ENCODE measurements around the gene EIF1AX. TPM values are rescaled to one million over a fixed set of nuclear protein-coding genes. Genes with fewer than 3 reads are reported as not detected.
"Not testable (repeated sequence)": the region's sequence is repeated elsewhere in the genome, so short reads cannot be mapped to it uniquely, and the experiment has no call there.

EIF1AX gene
- total RNA-seq, 1 donor = 112 TPM

DNA sequence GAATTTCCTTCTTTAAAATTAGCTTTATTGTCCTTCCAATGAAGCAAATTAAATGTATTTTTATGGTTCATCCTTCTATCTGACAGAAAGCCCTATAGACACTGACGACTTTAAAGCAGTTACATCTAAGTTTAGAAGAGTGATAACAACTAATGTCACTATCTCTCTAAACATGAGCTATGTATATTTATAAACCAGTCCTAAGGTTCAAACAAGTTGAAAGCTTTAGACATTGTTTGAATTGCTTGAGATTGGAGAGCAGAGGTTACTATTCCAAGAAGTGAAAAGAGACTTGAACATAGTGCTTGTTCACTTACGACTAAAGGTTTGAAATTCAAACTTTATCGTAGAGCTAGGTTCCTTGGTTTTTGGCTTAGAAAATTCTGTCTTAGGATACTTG, 30.2 kb upstream of the EIF1AX start:
- TF ChIP-seq, protein P1, sequence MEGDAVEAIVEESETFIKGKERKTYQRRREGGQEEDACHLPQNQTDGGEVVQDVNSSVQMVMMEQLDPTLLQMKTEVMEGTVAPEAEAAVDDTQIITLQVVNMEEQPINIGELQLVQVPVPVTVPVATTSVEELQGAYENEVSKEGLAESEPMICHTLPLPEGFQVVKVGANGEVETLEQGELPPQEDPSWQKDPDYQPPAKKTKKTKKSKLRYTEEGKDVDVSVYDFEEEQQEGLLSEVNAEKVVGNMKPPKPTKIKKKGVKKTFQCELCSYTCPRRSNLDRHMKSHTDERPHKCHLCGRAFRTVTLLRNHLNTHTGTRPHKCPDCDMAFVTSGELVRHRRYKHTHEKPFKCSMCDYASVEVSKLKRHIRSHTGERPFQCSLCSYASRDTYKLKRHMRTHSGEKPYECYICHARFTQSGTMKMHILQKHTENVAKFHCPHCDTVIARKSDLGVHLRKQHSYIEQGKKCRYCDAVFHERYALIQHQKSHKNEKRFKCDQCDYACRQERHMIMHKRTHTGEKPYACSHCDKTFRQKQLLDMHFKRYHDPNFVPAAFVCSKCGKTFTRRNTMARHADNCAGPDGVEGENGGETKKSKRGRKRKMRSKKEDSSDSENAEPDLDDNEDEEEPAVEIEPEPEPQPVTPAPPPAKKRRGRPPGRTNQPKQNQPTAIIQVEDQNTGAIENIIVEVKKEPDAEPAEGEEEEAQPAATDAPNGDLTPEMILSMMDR (IDR thresholded peaks at IDR 0.05; ENCODE audit: insufficient read depth, low read length) = no peak
- no peak for DNase-seq (ENCODE audit: low read depth)
- no peak overlapping the region for H3K4me3 ChIP-seq (ENCODE audit: low read depth, low read length)

DNA sequence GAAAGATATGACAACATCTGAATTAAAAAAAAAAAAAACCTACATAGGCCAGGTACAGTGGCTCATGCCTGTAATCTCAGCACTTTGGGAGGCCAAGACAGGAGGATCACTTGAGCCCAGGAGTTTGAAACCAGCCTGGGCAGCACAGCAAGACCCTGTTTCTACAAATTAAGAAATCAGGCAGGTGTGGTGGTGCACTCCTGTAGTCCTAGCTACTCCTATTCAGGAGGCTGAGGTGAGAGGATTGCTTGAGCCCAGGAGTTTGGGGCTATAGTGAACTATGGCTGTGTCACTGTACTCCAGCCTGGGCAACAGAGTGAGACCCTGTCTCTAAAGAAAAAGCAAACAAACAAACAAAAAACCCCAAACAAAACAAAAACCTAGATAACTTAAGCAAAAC, 20.9 kb upstream of the EIF1AX start:
- H3K4me3 ChIP-seq (ENCODE audit: low read depth, low read length) = not testable (repeated sequence)

DNA sequence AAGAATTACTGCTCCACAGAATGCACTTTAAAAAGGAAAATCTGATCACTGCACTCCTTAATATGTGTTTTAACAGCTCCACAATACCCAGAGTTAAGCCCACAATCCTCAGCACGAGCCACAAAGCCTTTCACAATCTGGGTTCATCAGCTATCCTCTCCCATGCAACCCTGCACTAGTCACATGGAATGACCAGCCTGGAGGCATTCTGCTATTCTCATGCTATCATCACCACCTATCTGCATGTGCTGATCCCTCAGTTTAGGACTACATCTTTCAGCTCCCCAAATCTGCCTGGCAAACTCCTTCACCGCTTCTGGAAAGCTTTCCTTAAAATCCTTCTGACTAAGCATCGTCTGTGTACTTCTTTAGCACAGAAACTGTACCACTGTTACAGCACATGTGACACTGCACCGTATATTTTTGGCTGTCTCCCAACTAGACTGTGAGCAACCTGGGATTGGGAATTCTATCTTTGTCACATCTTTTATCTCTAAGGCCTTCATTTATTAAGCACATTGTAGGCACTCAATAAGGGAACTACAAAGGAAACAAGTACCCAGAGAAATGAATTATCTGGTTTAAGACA, 18.3 kb upstream of the EIF1AX start:
- no peak overlapping the region for H3K4me3 ChIP-seq (ENCODE audit: low read depth, low read length)
- no peak for DNase-seq (ENCODE audit: low read depth)
- TF ChIP-seq, protein P1 (IDR thresholded peaks at IDR 0.05; ENCODE audit: insufficient read depth, low read length) = no peak

More for the DNA sequence above, 20.9 kb upstream of the EIF1AX start:
- DNase-seq (ENCODE audit: low read depth) = not testable (repeated sequence)

DNA sequence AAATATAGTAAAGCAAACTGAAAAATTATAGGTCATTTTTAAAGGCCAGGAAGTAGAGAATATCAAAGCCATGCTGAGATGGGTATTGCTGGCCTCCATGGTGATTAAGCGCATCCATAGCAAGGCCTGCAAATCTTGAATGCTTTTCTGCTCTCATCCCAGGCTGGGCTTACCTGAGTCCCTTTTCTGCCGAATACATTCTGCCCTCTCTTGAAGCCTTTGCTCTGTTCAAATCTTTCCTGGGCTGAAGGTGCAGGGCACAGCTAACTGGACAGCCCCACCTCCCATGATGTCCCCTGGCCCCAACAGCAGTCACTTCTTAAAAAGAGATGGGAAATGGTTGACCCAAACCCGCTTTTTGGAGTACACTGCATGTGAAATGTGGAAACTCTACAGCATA, 10.1 kb upstream of the EIF1AX start:
- DNase-seq (ENCODE audit: low read depth) = no peak
- no peak overlapping the region for H3K4me3 ChIP-seq (ENCODE audit: low read depth, low read length)
- TF ChIP-seq, protein P1 (IDR thresholded peaks at IDR 0.05; ENCODE audit: insufficient read depth, low read length) = no peak

DNA sequence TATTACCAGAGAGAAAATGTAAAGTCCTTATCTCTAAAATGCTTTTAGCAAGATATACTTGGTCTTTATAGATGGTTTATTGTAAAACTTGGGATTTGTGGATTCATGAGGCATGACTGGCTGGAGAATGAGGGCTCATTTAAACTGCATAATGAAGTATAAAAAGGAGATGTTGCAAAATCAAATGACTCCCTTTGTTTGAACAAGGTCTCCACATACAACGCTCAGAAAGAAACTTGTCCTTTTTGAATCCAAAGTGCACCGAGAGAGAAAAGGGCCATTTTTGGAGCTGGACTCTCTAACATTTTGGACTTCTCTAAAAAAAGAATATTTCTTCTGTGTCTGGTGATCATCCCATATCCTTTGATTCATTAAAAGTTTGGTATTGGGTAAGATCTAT, 7.7 kb upstream of the EIF1AX start:
- no peak for DNase-seq (ENCODE audit: low read depth)
- no peak overlapping the region for H3K4me3 ChIP-seq (ENCODE audit: low read depth, low read length)
- TF ChIP-seq, protein P1 (IDR thresholded peaks at IDR 0.05; ENCODE audit: insufficient read depth, low read length) = no peak

DNA sequence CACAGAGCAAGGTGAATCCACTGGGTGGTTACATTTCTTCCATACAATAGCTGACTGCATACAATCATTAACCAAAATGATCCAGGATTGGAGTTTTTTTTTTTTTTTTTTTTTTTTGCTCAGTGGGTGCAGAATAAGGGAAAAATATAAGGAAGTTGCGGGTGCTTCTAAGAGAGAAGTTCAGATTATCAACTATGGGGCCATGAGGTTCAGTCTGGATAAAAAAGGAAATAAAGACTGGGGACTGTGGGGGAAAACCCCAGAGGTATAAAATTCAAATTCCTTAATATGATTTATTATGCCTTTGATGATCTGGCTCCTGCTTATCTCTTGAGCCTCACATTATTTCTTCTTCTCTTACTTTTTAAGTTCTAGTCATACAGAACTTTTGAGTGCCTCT, 5.9 kb upstream of the EIF1AX start:
- H3K4me3 ChIP-seq (ENCODE audit: low read depth, low read length) = no peak overlapping the region
- TF ChIP-seq, protein P1 (IDR thresholded peaks at IDR 0.05; ENCODE audit: insufficient read depth, low read length) = no peak
- DNase-seq (ENCODE audit: low read depth) = no peak

DNA sequence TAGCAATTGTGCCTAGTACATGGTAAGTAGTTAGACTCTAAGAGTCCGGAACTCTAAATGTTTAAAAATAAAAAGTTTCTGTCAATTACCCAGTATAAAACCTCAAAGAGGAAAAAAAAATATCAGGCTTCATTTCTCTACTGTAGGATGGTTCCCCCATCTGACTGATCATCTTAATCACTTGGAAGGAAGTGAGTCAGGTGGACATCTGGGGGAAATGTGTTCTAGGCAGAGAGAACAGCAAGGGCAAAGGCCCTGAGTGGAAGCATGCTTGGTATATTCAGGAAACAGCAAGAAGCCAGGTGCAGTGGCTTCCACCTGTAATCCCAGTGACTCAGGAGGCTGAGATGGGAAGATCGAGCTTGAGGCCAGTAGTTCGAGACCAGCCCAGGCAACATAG, 2.9 kb upstream of the EIF1AX start:
- DNase-seq (ENCODE audit: low read depth) = no peak
- TF ChIP-seq, protein P1 (IDR thresholded peaks at IDR 0.05; ENCODE audit: insufficient read depth, low read length) = no peak
- no peak overlapping the region for H3K4me3 ChIP-seq (ENCODE audit: low read depth, low read length)
